ENCODE data around the gene GPR27.

DNA sequence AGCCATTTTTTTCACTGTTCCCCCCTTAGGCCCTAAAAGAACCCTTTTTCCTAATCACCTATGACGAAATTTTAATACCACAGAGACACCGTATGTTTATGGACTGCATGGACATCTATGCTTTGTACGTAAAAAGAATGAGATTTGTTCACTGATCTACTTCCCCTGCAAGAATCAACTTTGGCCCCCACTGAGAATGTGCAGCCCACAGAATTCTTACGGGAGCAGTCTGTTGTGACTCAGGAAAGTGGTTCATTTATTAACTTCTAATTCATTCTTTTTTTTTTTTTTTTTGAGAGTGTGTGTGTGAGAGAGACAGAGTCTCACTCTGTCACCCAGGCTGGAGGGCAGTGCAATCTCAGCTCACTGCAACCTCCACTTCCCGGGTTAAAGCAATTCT, 46.1 kb upstream of the GPR27 start:
- TF ChIP-seq GATA2 (IDR thresholded peaks at IDR 0.05; ENCODE audit: low read depth, low read length): no peak
- no peak for TF ChIP-seq GATA3 (IDR thresholded peaks at IDR 0.05; ENCODE audit: low read depth, low read length)

Data from SH-SY5Y (cell line).